Activated CD4-positive, alpha-beta T cell treated with anti-CD3 and anti-CD28 coated beads for 4 hours (primary cell): Measurements from ENCODE around the gene IFT122.

ENCODE experiments used
- DNase-seq, 2 donors: peaks; one replicate each; pipeline ENCODE4 v3.0.0-alpha.2; 2020

The IFT122 gene

DNA sequence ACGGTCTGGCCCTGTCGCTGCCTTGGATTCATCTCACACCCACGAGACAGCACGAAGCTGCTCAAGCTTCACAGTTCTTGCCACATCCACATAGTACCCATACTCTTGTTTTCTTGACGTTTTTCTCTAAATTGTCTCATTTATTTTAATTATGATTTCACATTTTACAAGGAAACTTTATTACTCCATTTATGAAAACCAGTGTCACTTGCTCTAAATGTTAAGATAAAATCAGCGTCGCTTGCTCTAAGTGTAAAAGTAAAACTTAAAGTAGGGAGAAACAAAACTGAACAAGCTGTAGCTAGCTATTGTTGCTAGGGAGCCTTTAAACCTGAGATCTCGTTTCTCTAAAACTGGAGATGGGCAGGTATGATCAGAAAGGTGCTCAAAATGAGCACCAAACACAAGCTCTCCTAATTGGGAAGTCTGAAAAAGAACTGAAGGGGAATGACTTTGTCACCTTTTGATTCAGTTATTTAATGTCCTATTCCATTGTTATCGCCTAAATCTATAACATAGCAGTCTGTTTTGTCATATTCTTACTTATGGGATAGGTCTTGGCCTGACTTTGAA is 680 bp downstream of the IFT122 start:
- no peak for DNase-seq

DNA sequence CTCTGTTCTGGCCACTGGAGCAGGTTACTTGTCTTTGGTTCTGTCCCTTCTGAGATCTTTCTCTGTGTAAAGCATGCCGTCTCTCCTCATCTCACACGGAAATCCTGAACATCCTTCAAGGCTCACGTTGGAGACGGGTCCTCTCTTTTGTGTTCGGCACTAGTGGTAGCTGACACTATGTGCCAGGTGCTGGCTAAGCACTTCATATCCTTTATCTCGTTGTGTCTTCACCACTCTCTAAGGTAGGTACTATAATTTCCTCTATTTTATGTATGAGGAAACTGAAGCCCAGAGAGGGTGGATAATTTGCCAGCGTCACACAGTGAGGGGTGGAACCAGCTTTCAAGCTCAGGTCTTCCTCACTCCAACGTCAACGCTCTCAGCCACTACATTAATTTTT is 1.2 kb downstream of the IFT122 start:
- DNase-seq = no peak

DNA sequence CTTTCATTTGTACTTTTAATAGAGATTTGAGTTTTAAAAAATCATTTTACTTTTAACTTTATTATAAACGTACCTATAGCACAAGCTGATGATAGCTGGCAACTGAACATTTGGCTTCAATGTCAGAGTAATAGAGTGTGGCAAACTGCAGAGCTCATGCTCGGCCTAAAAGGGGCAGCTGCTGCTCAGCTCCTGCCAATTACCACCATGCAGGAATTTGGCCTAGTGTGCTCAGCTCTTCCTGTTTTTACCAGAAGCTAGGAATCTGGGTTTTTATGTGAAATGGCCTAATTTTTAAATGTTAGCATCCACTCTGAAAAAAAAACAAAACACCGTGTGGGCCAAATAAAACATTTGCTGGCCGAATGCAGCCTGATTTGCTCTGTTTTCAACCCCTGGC is 1.8 kb downstream of the IFT122 start:
- no peak for DNase-seq

DNA sequence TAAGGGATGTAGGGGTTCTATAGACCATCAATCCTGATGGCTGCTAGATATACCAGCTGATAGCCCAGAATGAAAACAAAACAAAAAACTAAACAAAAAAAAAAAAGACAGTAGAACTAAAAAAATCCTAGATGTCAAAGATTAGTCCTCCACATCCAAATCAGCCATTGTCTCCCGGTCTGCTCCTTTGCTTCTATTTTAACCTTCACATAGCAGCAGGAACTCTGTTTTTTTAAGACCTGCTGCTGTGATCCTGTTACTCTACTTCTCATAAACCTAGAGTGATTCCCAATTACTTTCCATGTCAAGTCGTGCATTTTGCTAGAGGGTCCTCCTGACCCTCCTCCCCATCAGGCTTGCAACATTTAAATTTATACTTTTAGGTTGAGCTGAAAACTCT is 2.5 kb downstream of the IFT122 start:
- no peak for DNase-seq

DNA sequence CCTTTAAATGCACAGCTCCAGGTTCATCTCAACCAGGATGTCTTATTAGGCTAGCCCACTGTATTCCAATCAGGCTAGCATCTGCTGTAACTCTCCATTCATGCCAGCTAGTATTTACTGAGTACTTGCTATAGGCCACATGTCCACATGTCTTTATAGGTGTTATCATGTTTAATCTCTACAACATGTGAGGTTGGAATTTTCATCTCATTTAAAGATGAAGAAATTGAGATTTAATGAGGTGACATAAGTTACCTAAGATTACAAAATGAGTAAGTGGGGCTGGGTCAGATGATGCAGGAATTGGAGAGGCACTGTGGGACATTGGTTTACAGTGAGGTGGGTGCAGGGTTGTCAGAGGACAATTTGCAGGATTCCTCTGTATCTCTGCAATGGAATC is 2.9 kb downstream of the IFT122 start:
- no peak for DNase-seq

DNA sequence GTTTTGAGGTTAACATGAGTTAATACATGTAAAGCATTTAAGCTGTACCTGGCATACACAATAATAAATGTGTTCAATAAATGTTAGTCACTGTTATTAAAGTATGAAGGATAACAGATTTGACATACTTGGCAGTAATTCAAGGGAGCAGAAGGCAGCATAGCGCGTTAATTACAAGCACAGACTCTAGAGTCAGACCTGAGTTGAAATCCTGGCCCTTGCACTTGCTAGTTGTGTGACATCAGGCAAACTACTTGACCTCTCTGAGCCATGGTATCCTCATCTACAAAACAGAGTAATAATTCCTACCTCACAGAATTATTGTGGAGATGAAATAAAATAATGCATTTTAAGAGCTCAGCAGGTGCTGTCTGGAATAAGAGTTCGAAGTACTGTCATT is 5.4 kb downstream of the IFT122 start:
- DNase-seq = no peak

DNA sequence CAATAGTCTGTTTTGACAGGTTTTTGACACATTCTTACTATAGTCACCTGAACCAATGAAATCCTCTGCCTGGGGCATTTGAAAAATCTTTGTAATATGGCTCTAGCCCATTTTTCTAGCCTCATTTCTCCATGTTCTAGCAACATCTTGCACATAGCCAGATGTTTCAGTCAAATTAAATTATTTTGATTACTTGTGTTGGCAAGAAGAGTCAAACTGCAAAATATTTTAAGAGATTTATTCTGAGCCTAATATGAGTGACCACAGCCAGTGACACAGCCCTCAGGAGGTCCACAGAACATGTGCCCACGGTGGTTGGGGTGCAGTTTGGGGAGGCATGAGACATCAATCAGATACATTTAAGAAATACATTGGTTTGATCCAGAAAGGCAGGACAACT is 6.9 kb downstream of the IFT122 start:
- no peak for DNase-seq

DNA sequence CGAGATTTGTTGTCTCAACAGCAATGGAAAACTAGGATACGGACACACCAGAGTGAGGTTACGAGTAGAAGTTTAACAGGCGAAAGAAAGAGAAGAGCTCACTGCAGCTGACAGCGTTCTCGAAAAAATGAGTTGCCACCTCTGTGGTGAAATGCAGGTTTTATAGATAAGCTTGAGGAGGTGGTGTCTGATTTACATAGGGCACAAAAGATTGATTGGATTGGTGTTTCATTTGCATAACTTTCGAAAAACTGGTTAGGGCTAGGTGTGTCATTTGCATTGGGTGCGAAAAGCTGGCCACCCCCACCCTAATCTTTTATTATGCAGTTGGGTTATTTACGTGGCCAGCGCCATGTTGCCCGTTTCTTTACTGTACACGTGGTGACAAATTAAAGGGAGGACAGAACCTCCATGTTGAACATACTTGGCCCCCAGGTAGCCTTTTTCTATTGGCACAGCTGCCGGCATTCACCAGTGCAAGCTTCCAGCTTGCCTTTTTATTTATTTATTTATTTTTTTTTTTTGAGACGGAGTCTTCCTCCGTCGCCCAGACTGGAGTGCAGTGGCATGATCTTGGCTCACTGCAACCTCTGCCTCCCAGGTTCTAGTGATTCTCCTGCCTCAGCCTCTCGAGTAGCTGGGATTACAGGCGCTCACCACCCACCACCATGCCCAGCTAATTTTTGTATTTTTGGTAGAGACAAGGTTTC is 8.3 kb downstream of the IFT122 start:
- DNase-seq = no peak

DNA sequence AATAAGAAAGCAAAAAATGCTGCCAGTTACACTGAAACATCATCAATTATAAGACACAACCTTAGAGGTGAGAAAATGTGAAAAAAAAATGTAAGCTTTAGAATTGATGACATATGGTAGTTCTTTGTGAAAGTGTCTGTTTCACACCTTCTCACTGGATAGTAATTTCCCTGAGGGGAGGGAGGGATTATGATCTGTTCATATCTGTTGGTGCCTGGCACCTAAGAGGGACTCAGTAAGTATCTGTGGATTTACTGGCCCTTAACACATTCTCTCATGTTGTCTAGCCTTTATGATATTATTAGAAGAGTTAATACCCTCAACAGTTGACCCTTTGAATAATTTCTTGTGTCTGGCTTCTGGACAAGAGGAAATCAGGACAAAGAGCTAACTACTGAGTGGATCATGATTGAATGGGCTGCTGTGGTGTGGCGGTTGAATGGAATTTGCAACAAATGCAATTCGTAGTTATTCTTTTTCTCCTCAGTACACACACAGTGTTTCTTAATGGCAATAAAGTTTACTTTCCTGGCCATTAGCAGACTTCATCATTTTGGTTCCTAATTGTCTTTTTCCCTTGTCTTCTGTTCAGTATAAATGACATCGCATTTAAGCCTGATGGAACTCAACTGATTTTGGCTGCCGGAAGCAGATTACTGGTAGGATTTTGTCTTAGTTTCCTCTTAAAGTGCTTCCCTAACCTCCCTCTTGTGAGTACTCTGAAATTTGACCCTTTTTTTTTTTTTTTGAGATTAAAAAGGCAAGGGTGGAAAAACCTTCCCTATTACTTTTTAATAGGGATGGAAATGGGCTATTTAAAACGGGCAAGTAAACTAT is 9.5 kb downstream of the IFT122 start:
- DNase-seq = no peak

DNA sequence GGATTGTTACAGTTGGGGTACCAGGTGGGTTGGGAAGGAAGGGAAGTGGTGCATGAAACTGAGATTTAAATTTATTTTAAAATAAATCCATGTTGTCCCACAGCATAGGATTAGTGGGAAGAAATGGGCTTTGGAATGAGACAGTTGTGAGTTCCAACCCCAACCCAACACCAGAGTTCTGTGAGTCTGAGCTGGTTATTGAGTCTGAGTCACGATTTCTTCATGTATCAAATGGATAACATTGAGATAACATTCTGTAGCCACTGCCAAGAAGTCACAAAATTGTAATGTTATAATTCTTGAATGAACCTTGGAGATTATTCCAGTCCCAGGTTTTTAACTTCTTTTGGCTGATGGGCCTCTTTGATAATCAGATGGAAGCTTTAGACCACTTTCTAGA is 13.7 kb downstream of the IFT122 start:
- no peak for DNase-seq

DNA sequence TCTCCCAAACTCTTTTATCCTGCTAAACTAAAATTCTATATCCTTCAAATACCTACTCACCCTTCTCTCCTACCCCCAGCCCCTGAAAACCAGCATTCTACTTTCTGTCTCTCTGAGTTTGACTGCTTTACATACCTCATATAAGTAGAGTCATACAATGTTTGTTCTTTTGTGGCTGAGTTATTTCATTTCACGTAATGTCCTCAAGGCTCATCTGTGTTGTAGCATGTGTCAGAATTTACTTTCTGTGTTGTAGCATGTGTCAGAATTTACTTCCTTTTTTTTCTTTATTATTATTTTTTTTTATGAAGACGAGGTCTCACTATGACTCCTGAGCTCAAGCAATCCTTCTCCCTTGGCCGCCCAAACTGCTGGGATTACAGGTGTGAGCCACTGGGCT is 20.1 kb downstream of the IFT122 start:
- DNase-seq = no peak

DNA sequence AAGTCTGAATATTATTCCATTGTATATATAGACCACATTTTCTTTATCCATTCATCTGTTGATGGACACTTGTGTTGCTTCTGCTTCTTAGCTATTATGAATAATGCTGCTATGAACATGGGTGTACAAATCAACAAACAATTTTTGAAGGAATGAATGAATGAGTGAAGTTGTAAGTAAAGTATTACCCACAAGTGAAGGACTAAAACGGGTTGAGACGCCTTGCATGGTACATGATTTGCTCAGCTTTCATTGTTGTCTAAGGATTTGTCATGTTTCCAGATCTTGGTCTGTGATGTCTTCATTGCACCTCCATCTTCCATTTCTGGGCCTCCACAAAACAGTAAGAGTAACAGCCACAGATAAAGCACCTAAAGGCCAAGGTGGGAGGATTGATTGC is 20.5 kb downstream of the IFT122 start:
- no peak for DNase-seq

DNA sequence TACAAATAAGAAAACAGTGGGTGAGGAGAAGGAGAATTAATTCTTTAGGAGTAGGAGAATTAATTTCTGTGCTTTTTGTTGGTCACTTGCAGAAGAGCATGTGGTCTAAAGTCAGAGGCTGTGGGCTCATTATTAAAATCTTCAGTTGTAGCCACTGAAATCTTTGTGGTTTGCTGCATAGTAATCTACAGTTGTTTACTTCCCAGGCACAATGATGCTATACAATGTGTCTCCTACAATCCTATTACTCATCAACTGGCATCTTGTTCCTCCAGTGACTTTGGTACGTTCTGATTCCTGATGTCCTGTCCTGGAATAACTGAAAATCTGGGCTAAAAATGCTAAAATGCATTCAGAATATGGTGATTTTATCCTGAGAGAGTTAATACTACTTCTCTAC is 21.0 kb downstream of the IFT122 start:
- no peak for DNase-seq

DNA sequence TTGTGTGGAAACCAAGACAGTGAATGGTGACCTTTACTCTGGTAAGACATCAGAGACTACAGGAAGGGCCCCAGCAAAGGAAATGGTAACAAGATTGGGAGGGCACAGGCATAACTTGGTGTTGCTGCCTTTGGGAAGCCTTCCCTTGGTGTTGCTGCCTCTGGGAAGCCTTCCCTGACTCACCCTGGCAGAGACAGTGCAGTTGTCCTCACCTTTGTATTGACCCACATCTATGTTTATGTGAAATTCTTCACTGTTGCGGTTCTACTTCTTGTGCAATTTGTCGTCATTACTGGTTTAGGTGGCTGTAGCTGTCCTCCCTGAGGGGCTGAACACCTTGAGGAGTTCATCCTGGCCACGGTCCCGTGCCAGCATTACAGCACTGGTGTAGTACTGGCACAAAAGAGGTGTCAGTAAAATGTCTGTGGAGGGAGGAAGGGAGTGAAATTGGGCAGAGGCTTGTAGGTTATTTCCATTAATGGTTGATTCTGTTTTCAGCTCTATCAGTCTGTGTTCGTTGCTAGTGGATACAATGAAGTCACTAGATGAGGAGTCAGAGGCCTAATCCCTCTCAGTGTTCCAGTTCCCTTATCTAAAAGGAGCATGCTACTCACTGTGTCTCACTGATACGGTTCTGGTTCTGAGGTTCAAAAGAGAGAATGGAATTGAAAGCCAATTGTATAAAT is 21.6 kb downstream of the IFT122 start:
- no peak for DNase-seq

DNA sequence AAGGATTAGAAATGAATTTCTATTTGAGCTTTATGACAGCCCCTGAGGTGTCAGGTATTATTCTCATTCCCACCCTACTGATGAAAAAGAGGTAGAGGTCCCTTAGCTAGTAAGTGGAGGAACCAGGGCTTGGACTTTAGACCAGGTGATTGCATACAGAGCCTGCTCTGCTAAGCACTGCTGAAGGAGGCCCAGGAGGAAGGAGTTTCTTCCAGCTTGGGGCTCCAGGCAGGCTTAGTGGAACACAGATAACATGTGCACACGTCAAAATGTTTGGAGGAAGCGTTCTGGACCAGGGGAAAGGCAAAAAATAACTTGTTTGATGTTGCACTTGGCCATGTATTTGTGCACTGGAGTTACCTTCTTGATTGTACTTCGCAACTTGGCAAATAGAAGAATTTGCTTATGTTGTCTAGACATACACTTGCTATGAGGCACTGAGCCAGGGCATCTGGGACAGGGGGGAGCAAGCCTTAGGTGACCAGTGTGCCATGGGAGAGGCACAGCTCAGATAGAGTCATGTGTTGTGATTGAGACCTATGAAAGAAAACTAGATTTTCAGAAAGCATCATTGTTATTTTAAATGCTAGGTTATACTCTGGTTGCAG is 22.4 kb downstream of the IFT122 start:
- DNase-seq = no peak

DNA sequence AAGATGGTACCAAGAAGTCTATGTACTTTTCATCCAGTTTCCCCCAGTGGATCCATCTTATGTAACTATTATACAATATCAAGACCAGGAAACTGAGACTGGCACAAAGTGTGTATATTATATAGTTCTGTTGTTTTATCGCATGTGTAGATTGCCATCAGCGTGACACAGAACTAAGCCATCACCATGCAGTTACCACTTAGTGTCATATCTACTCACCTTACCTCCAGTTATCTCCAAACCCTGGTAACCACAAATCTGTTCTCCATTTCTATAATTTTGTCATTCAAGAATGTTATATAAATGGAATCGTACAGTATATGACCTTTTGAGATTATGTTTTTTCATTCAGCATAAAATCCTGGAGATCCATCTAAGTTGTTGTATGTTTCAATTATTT is 23.1 kb downstream of the IFT122 start:
- DNase-seq = no peak

DNA sequence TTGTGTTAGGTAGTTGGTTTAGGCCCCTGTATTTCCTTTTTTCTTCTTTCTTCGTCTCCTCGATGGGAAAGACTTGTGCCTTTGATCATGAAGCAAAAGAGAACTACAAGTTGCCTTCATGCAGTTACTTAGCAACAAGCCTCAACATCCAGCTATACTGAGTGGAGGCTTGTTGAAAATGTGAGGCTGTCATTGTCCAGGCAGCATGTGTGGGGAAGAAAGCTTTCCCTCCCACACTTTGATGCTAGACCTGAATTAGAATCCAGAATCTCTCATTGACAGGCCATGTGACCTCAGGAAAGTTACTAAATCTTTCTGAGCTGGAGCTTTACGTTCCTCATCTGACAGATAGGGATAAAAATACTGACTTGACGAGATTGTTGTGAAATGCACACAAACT is 23.7 kb downstream of the IFT122 start:
- no peak for DNase-seq

DNA sequence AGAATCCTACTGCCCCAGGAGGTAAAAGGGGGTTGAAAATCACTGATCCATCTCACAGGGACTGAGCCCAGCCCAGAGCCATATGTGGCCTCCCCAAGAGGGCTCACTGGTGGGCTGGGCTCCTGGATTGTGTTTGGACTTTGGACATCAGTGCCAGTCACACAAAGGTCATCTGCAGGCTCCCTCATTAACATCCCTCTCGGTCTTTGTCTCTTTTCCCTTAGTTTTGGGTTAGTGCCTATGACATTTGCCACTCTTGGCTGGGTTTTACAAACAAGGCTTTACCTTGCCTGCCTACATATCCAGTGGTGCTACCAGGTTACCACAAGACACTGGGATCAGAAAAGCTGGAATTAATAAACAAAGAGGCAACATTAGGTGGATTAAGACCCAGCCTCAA is 27.9 kb downstream of the IFT122 start:
- DNase-seq = no peak

DNA sequence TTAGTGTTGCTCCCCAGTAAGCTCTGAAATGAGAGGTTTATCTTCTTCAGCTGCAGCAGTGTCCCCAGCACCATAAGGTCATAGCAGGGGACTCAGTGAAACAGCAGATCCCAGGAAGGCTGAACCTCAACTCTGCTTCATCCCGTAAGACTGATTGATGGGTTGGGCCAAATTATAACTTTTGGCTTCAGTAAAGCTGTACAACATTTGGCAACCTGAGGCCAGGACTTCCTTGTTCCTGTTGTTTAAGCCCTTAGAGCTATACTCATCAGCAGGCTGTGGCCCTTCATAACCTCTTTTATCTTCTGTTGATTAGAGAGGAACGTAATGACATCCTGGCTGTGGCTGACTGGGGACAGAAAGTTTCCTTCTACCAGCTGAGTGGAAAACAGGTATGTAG is 29.0 kb downstream of the IFT122 start:
- DNase-seq = no peak

DNA sequence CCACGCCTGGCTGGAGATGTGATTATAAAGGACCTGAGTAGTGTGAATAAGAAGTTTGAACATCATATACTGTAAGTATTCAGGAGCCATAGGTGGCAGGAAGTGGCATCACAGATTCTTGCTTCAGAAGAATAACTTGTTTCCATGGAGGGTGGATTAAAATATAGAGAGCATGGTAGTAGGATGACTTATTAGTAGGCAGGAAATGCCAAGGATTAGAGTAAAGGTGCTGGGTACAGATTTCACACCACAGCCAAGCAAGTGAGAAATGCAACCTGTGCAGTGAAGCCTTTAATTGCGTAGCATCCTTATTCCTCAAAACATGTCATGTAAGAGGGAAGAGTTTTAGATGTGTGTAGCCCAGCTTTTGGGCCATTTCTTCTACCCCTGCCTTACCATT is 30.8 kb downstream of the IFT122 start:
- DNase-seq = no peak

DNA sequence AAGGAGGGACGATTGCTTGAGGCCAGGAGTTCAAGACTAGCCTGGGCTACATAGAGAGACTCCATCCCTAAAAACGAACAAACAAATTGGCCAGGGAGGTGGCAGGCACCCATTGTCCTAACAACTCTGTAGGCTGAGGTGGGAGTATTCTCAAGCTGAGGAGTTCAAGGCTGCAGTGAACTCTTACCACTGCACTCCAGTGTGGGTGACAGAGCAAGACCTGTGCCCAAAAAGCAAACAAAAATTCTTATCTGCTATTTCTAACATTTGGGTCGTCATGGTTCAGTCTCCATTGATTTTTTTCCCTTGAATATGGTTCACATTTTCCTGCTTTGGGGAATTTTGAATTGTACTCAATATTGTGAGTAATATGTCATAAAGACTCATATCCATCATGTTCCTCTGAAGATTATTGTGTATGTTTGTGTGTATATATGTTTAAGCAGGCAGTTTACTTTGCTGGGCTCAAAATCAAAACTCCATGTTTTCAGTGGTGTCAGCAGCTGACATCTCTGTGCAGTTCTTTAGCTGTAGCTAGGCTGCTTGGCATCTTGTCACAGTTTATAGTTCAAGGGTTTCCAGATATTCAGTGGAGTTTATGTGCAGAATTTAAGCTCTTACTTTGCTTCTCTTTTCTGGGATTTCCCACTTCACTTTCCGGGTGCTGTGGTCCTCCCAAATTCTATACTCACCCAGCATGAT is 33.2 kb downstream of the IFT122 start:
- DNase-seq = no peak

DNA sequence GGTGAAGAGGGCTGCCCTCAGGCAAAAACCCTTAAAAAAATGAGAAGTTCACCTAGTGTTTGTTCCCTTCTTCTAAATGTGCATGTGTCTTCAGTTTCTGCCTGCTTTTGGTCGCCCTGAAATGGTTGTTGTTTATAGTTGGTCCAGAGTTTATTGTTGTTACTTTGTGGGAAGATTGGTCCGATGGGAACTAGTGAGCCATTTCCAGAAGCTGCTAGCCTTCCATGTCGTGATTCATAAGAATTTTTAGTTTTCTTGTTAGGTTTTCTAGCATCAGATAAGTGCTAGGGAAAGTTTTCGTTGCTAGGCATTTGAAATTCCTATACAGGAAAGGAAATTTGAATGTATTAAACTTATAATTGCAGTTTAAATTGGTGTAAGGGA is 33.7 kb downstream of the IFT122 start:
- DNase-seq = no peak
